Transverse colon (tissue), 4 donors: ENCODE results near the gene MAP3K1. TPM values are rescaled to one million over a fixed set of nuclear protein-coding genes. Genes with fewer than 3 reads are reported as not detected.
A peak's percentile ranks its signal among the peaks of the same experiment; 100 is the strongest.

Experiments used
- DNase-seq: peaks from one replicate; pipeline ENCODE4 v3.0.0-alpha.2; 2019
- H3K27ac ChIP-seq, 4 donors: fragments of 200-600 bp; sonication (generic); 2 replicates each; pipeline ENCODE4 v1.5.1; 2016 to 2018; ENCODE audit warnings: inconsistent platforms in 4 of 4
- H3K27me3 ChIP-seq: fragments of 200-600 bp; sonication (generic); 2 replicates; pipeline ENCODE4 v1.5.1; 2017; ENCODE audit warnings: inconsistent platforms
- H3K36me3 ChIP-seq, 4 donors: fragments of 200-600 bp; sonication (generic); 2 replicates each; pipeline ENCODE4 v1.5.1; 2017 to 2019; ENCODE audit warnings: inconsistent platforms in 4 of 4
- H3K4me1 ChIP-seq, 4 donors: fragments of 200-600 bp; sonication (generic); 2 replicates each; pipeline ENCODE4 v1.5.1; 2017 to 2020; ENCODE audit warnings: inconsistent platforms in 4 of 4
- H3K4me3 ChIP-seq, 4 donors: fragments of 200-600 bp; sonication (generic); 1 replicate in 1 of 4; 2 replicates in 3 of 4; pipeline versions ENCODE4 v1.5.1 to v1.6.1; 2017 to 2019; ENCODE audit warnings: inconsistent platforms in 4 of 4
- H3K9me3 ChIP-seq, 2 donors: fragments of 200-600 bp; sonication (generic); 2 replicates each; pipeline ENCODE4 v1.5.1; 2017 to 2019; ENCODE audit warnings: inconsistent platforms in 2 of 2
- CTCF ChIP-seq, 5 experiments: fragments of 200-600 bp in 3 of 5; fragments of 450-650 bp in 2 of 5; sonication (generic) in 3 of 5; IDR thresholded peaks; 1 replicate in 2 of 5; 2 replicates in 3 of 5; pipeline ENCODE4 v1.5.1; 2016 to 2017; ENCODE audit warnings: antibody characterized with exemption in 5 of 5, inconsistent platforms in 3 of 5, mild to moderate bottlenecking in 2 of 5, moderate library complexity in 1 of 5
- EP300 ChIP-seq: sonication (generic); formaldehyde crosslinking; IDR thresholded peaks from one replicate; pipeline ENCODE4 v1.6.1; 2017; ENCODE audit warnings: antibody characterized with exemption, low read depth
- POLR2A ChIP-seq: fragments of 450-650 bp; IDR thresholded peaks from one replicate; pipeline ENCODE4 v1.6.1; 2016; ENCODE audit warnings: antibody characterized with exemption, mild to moderate bottlenecking, moderate library complexity
- POLR2AphosphoS5 ChIP-seq, 3 donors: sonication (generic); formaldehyde crosslinking; IDR thresholded peaks; one replicate each; pipeline ENCODE4 v1.6.1; 2016; ENCODE audit warnings: antibody characterized with exemption in 3 of 3
- WGBS, 2 donors: methylation state at CpG; one replicate each; pipeline ENCODE4 v1.1.5; 2018; ENCODE audit warnings: low coverage in 1 of 2; 5-methylcytosine and 5-hydroxymethylcytosine counted together
- in situ Hi-C, 4 donors: fragments of 200-750 bp; cut with MboI; loops; one replicate each; pipeline versions ENCODE4 v1.15.0 to v1.15.1; 2017; ENCODE audit warnings: low sequenced_read_pairs in 3 of 4, low pct_ligation_motif_present in 1 of 4, low pct_unique_long_range_greater_than_20kb in 1 of 4
- intact Hi-C: fragments of 100-400 bp; cut with DNase I; formaldehyde crosslinking; loops from one replicate; pipeline ENCODE4 v1.15.1; 2023; ENCODE audit warnings: low total_unique reads
- total RNA-seq, 4 donors: library from RNA; depleted of rRNA; stranded (reverse); fragments of >200 nt; gene quantifications; one replicate each; pipeline ENCODE4 v1.1.0, GENCODE V29; 2016

The MAP3K1 gene
- total RNA-seq, 4 donors from 2014 or later = 8.6 to 17.3 (median 12.4) TPM

- no peaks in the 10 kb centered on the region for H3K27me3 ChIP-seq
- H3K4me3 ChIP-seq = no peak overlapping the region
- peaks cover 0 to 42% (median 5%) of the 10 kb centered on the region in 4 donors for H3K4me1 ChIP-seq
- no peak for DNase-seq
- in situ Hi-C loops = loop anchor here (5.0 to 25.0 kb wide), 4 partner anchors 566 to 901 kb away; no protein-coding TSS in a partner anchor
- 73 to 77% methylated on average over 1 of the region's 1 CpG for WGBS, 2 donors
- H3K9me3 ChIP-seq = no peaks in the 10 kb centered on the region
- no peaks in the 10 kb centered on the region for H3K36me3 ChIP-seq
- H3K27ac ChIP-seq = peak overlapping the region in 3 of 4 donors; percentile 3 to 24 (median 12)
- TF ChIP-seq EP300 (no peak), POLR2AphosphoS5 (IDR thresholded peaks at IDR 0.05) (no peak), POLR2A (no peak), CTCF (IDR thresholded peaks at IDR 0.05) (no peak)
- intact Hi-C loops = no loop called here
Observed at GRCh38 chr5:56837956-56838355, 22.6 kb downstream of the MAP3K1 start.

- H3K36me3 ChIP-seq = no peaks in the 10 kb centered on the region
- in situ Hi-C loops (loop anchor here (5.0 to 25.0 kb wide), 4 partner anchors 566 to 901 kb away; no protein-coding TSS in a partner anchor), intact Hi-C loops (no loop called here)
- H3K27ac ChIP-seq = peak overlapping the region; percentile 26 to 60 (median 44)
- WGBS, 2 donors = 0 to 35% methylated on average over 2 to 4 of the region's 4 CpGs
- no peak for TF ChIP-seq POLR2AphosphoS5 (IDR thresholded peaks at IDR 0.05)
- TF ChIP-seq EP300 = no peak
- peak; percentile 40 to 56 (median 47) for TF ChIP-seq CTCF (IDR thresholded peaks at IDR 0.05)
- TF ChIP-seq POLR2A = no peak
- H3K27me3 ChIP-seq = no peaks in the 10 kb centered on the region
- H3K4me3 ChIP-seq = no peak overlapping the region
- no peaks in the 10 kb centered on the region for H3K9me3 ChIP-seq
- DNase-seq = no peak
- peaks cover 0 to 36% (median 5%) of the 10 kb centered on the region in 4 donors for H3K4me1 ChIP-seq
Observed at GRCh38 chr5:56838409-56839039, 23.2 kb downstream of the MAP3K1 start.

- Histone ChIP-seq H3K4me3 (no peak overlapping the region), H3K4me1 (peaks cover 0 to 31% (median 5%) of the 10 kb centered on the region in 4 donors), H3K9me3 (no peaks in the 10 kb centered on the region), H3K27ac (peak overlapping the region; percentile 26 to 60 (median 44)), H3K27me3 (no peaks in the 10 kb centered on the region), H3K36me3 (no peaks in the 10 kb centered on the region)
- no peak for DNase-seq
- 81% methylated on average over 3 to 4 of the region's 4 CpGs for WGBS, 2 donors
- intact Hi-C loops (no loop called here), in situ Hi-C loops (loop anchor here (5.0 to 25.0 kb wide), 4 partner anchors 567 to 902 kb away; no protein-coding TSS in a partner anchor)
- TF ChIP-seq CTCF (IDR thresholded peaks at IDR 0.05) (no peak), POLR2A (no peak), EP300 (no peak), POLR2AphosphoS5 (IDR thresholded peaks at IDR 0.05) (no peak)
Observed at GRCh38 chr5:56839062-56839461, 23.7 kb downstream of the MAP3K1 start.

- H3K27ac ChIP-seq = peak overlapping the region in 1 of 4 donors; percentile 41
- 75 to 100% methylated on average over 1 to 7 of the region's 7 CpGs for WGBS, 2 donors
Observed at GRCh38 chr5:56840597-56840996, 25.2 kb downstream of the MAP3K1 start.

More at GRCh38 chr5:56840597-56840996, 25.2 kb downstream of the MAP3K1 start:
- Histone ChIP-seq H3K27me3 (no peaks in the 10 kb centered on the region), H3K9me3 (no peaks in the 10 kb centered on the region), H3K4me1 (peaks cover 0 to 38% (median 8%) of the 10 kb centered on the region in 4 donors), H3K36me3 (no peaks in the 10 kb centered on the region), H3K4me3 (no peak overlapping the region)
- no peak for DNase-seq
- no peak for TF ChIP-seq CTCF (IDR thresholded peaks at IDR 0.05)
- TF ChIP-seq POLR2AphosphoS5 (IDR thresholded peaks at IDR 0.05) = no peak
- TF ChIP-seq EP300 = no peak
- TF ChIP-seq POLR2A = no peak
- in situ Hi-C loops (loop anchor here in 1 of 4 donors (25.0 kb wide), 1 partner anchor 903 kb away; no protein-coding TSS in a partner anchor), intact Hi-C loops (no loop called here)
